ENCODE measurements around the gene CXCL3.

- TF ChIP-seq POLR2A (IDR thresholded peaks at IDR 0.05; ENCODE audit: low read length), result no peak
- TF ChIP-seq GATA1 (IDR thresholded peaks at IDR 0.05; ENCODE audit: low read depth, low read length), result no peak
These were observed 38.2 kb downstream of the CXCL3 start for GRCh38 chr4:74000301-74000700.
